RCC 7860 (cell line): Measurements from ENCODE around the gene CADPS.

Experiments
- DNase-seq: peaks from one replicate; pipeline ENCODE4 v3.0.0-alpha.2; 2015; ENCODE audit warnings: low spot score
- FAIRE-seq: peaks from 2 replicates; lab custom pipeline; 2012; peaks lifted over from hg19 to GRCh38; lab: Jason Lieb, UNC

The CADPS gene

GRCh38 chr3:62531981-62532380 is 343.2 kb downstream of the CADPS start:
- FAIRE-seq, result no peak
- no peak for DNase-seq

DNA sequence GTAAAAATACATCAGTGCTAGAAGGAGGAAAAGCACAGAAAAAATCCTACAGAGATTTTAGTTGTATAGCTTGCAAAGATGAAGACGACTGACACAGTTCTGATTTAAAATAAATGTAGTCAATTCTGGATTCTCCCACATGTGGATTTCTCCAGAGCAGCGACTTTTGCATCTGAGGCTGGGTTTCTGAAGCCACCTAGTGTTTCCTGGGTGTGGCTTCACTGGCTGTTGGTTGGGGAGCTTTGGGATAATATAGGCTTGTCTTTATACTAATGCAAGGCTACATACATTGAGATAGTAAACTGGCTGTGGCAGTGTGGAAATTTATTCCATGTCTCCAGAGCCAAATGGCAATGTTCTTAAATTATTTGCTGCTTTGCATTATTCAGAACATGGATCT is 343.7 kb downstream of the CADPS start:
- no peak for FAIRE-seq

GRCh38 chr3:62529230-62529629 is 346.0 kb downstream of the CADPS start:
- no peak for DNase-seq
- no peak for FAIRE-seq

More for the DNA sequence above, 343.7 kb downstream of the CADPS start:
- no peak for DNase-seq

- FAIRE-seq (no peak), DNase-seq (no peak)
These were observed 347.7 kb downstream of the CADPS start for GRCh38 chr3:62527474-62527873.

- FAIRE-seq (no peak), DNase-seq (no peak)
These were observed 349.9 kb downstream of the CADPS start for GRCh38 chr3:62525281-62525680.

- no peak for DNase-seq
- no peak for FAIRE-seq
These were observed 351.5 kb downstream of the CADPS start for GRCh38 chr3:62523672-62524071.

- FAIRE-seq, result no peak
- no peak for DNase-seq
These were observed 353.6 kb downstream of the CADPS start for GRCh38 chr3:62521464-62522105.

- FAIRE-seq (no peak), DNase-seq (no peak)
These were observed 371.7 kb downstream of the CADPS start for GRCh38 chr3:62503516-62503915.

GRCh38 chr3:62502315-62503300 is 372.6 kb downstream of the CADPS start:
- DNase-seq (no peak), FAIRE-seq (no peak)

DNA sequence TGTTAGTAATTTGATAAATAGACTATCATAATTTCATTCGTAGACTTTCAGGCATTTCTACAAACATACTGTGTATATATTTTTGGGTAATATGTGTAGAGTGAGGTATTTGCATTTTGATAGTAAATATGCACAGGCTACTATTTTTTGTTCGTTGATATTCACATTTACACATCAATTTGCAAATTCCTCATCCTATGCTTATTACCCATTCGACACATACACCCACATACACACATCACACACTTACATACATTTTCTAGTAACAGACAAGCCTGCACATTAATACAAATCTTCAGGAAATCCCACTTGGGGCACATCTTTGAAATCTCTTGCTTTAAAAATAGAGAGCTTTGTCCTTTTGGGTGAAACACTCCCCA is 373.9 kb downstream of the CADPS start:
- DNase-seq, result no peak
- FAIRE-seq, result no peak

- DNase-seq, result no peak
These were observed 374.5 kb downstream of the CADPS start for GRCh38 chr3:62500556-62501288.

DNA sequence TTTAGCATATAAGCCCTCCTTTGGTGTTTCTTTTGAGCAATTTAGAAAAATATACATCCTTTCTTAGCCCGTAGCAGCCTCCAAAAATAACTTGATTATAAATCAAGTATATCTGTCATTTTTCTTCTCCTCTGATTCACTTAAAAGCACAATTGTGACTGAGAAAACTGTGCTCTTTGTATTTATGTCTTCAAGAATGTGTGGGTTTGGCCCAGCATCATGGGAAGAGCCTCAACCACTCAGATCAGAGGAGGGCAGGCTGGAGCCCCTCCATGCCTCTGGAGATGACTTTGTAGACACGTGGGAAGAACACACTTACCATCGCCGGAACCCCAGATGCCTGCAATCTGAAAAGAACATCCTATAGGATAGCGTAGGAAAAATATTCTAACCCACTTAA is 378.1 kb downstream of the CADPS start:
- FAIRE-seq, result no peak
- no peak for DNase-seq

More at GRCh38 chr3:62500556-62501288, 374.5 kb downstream of the CADPS start:
- no peak for FAIRE-seq

- FAIRE-seq (no peak), DNase-seq (no peak)
These were observed 378.7 kb downstream of the CADPS start for GRCh38 chr3:62496503-62496902.

GRCh38 chr3:62493109-62493801 is 382.0 kb downstream of the CADPS start:
- FAIRE-seq (no peak), DNase-seq (no peak)

DNA sequence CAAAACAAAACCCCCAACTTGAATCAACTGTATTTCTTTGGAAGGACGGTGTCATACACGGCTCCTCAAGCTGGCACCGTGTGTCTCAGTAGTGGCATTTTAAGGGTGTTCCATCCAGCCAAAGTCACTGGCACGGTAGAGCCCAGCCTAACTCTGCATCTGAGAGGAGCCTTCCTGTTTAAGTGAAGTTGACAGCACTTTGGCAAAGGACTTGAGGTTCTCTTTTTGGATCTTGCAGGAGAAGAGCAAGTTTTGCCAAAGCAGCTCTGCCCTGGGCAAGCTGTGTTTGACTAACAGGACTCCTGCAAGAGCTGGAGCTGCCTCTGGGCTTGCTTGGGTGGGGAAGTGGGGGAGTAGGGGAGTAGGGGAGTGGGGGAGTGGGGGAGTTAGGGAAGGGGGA is 392.3 kb downstream of the CADPS start:
- FAIRE-seq, result no peak

GRCh38 chr3:62481962-62482361 is 393.3 kb downstream of the CADPS start:
- no peak for FAIRE-seq

More for the DNA sequence above, 392.3 kb downstream of the CADPS start:
- no peak for DNase-seq

GRCh38 chr3:62480056-62480455 is 395.2 kb downstream of the CADPS start:
- DNase-seq (no peak), FAIRE-seq (no peak)

More at GRCh38 chr3:62481962-62482361, 393.3 kb downstream of the CADPS start:
- no peak for DNase-seq

GRCh38 chr3:62479326-62479725 is 395.9 kb downstream of the CADPS start:
- no peak for FAIRE-seq
- DNase-seq, result no peak

DNA sequence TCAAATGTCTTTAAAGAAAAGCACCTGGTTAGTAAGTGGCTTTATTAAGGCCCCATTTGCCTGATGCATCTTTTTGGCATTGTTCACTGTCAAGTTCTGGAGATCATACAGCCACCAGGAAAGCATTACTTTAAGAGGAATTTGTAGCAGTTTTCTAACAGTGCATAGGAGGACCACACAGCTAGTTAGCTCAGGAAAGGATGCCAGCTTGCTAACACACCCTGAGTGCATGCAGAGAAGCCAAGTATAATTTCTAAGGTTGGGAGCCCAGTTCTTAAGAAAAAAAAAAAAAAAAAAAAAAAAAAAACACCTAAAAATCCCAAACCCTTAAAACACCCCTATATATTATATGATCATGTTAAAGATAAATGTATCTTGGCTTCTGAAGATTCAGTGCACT is 399.9 kb downstream of the CADPS start:
- FAIRE-seq (no peak), DNase-seq (no peak)

DNA sequence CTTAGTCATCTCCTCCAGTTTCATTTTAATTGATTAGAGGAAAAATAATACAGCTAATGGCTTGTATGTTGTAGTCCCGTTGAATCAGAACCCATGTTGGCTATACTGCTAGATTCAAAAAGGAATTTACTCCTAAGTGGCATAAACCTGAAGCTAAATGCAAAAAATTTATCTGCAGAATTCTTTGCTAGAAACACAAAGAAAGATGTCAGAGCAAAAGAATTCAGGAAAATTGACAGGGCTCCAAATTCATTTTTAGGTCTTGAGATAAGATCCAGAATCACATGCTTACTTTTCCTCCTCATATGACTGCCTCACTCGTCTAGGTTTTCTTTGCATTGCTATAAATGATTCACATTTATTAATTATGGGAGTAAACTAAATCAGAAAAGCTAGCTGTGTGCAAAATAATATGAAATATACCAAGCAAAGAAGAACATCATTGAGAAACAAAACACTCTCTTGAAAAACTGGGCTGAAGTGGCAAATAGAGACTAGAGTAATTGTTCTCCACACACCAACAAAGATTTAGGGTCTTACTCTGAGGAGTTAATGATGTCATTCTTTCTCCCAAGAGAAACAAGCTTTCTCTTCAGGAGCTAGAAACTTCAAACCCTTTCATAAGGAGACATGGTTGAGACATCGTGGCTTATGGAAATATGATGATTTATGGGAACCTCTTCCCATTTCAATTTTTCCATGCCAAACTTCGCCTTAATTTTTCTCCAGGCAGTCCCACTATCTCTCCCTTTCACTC is 407.1 kb downstream of the CADPS start:
- FAIRE-seq (no peak), DNase-seq (no peak)
